ENCODE data around the gene CYTH3.

- TF ChIP-seq SMC3 (IDR thresholded peaks at IDR 0.05): no peak
- TF ChIP-seq JUN (IDR thresholded peaks at IDR 0.05): no peak
These were observed 117.7 kb downstream of the CYTH3 start for GRCh38 chr7:6154542-6155404.

Data from A549 (cell line).